CD14-positive monocyte (primary cell): ENCODE data around the gene ATP13A5. TPM values are rescaled to one million over a fixed set of nuclear protein-coding genes. Genes with fewer than 3 reads are reported as not detected.

ENCODE experiments used
- DNase-seq, 3 donors: peaks; one replicate each; pipeline ENCODE4 v3.0.0-alpha.2; 2011 to 2022
- H2AFZ ChIP-seq: 2 replicates; pipeline ENCODE4 v1.6.0; 2012; ENCODE audit warnings: mild to moderate bottlenecking, low read depth, low read length, inconsistent platforms; ENCODE audit not compliant: insufficient read depth, poor library complexity, severe bottlenecking
- H3K27ac ChIP-seq, 2 donors: 1 replicate in 1 of 2; 2 replicates in 1 of 2; pipeline ENCODE4 v1.5.1; 2012 to 2013; ENCODE audit warnings: low read length in 2 of 2, control low read depth in 1 of 2, inconsistent platforms in 1 of 2, low read depth in 1 of 2, mild to moderate bottlenecking in 1 of 2
- H3K27me3 ChIP-seq, 2 donors: one replicate each; pipeline versions ENCODE4 v1.6.0 to v1.6.1; 2011 to 2013; ENCODE audit warnings: low read length in 2 of 2; ENCODE audit not compliant: control insufficient read depth in 2 of 2, insufficient read depth in 2 of 2
- H3K36me3 ChIP-seq, 2 donors: replicated peaks in 1 of 2; 1 replicate in 1 of 2; 2 replicates in 1 of 2; pipeline versions ENCODE4 v1.5.1 to v1.6.1; 2012 to 2013; ENCODE audit warnings: low read length in 2 of 2, control low read depth in 1 of 2, inconsistent platforms in 1 of 2, mild to moderate bottlenecking in 1 of 2; ENCODE audit not compliant: insufficient read depth in 2 of 2, control insufficient read depth in 1 of 2
- H3K4me1 ChIP-seq, 2 donors: 1 replicate in 1 of 2; 2 replicates in 1 of 2; pipeline versions ENCODE4 v1.5.1 to v1.6.1; 2012 to 2013; ENCODE audit warnings: low read length in 2 of 2, control low read depth in 1 of 2, inconsistent platforms in 1 of 2, mild to moderate bottlenecking in 1 of 2, moderate library complexity in 1 of 2; ENCODE audit not compliant: insufficient read depth in 2 of 2, control insufficient read depth in 1 of 2
- H3K4me2 ChIP-seq: replicated peaks from 2 replicates; pipeline ENCODE3; 2012; ENCODE audit warnings: low read length, moderate library complexity, mild to moderate bottlenecking; ENCODE audit not compliant: poor library complexity, severe bottlenecking; ENCODE audit errors: extremely low read depth
- H3K4me3 ChIP-seq, 3 experiments: fragments of 200-600 bp in 1 of 3; sonication (generic) in 1 of 3; replicated peaks in 1 of 3; 1 replicate in 2 of 3; 2 replicates in 1 of 3; pipeline ENCODE4 v1.5.1; 2011 to 2013; ENCODE audit warnings: low read length in 3 of 3, mild to moderate bottlenecking in 3 of 3, control low read depth in 2 of 3, low read depth in 2 of 3, inconsistent platforms in 1 of 3, moderate library complexity in 1 of 3
- H3K79me2 ChIP-seq: 2 replicates; pipeline ENCODE4 v1.6.0; 2012; ENCODE audit warnings: mild to moderate bottlenecking, control low read depth, inconsistent platforms, low read length, moderate library complexity; ENCODE audit not compliant: insufficient read depth
- H3K9ac ChIP-seq: 2 replicates; pipeline ENCODE4 v1.6.0; 2017; ENCODE audit warnings: low read length, mild to moderate bottlenecking; ENCODE audit not compliant: insufficient read depth, poor library complexity, severe bottlenecking
- H3K9me3 ChIP-seq, 2 donors: replicated peaks in 1 of 2; 1 replicate in 1 of 2; 2 replicates in 1 of 2; pipeline versions ENCODE4 v1.5.1 to v1.6.1; 2012 to 2013; ENCODE audit warnings: low read length in 2 of 2, control low read depth in 1 of 2; ENCODE audit not compliant: control insufficient read depth in 1 of 2, insufficient read depth in 1 of 2
- H4K20me1 ChIP-seq: 2 replicates; pipeline ENCODE4 v1.6.0; 2012; ENCODE audit warnings: mild to moderate bottlenecking, low read length, control low read depth, moderate library complexity; ENCODE audit not compliant: insufficient read depth
- H3K27ac Mint-ChIP-seq, 7 donors: one replicate each; pipeline ENCODE4 v1.8.0; 2020; ENCODE audit warnings: mild to moderate bottlenecking in 7 of 7, mixed read lengths in 7 of 7, moderate library complexity in 6 of 7, inconsistent platforms in 2 of 7
- H3K27me3 Mint-ChIP-seq, 3 donors: one replicate each; pipeline ENCODE4 v1.8.0; 2021 to 2022; ENCODE audit warnings: low read depth in 3 of 3, mild to moderate bottlenecking in 3 of 3, mixed read lengths in 3 of 3, moderate library complexity in 3 of 3, inconsistent platforms in 1 of 3
- H3K36me3 Mint-ChIP-seq, 2 donors: one replicate each; pipeline ENCODE4 v1.8.0; 2020; ENCODE audit warnings: mixed read lengths in 2 of 2, inconsistent platforms in 1 of 2, mild to moderate bottlenecking in 1 of 2
- H3K4me1 Mint-ChIP-seq: one replicate; pipeline ENCODE4 v1.8.0; 2020; ENCODE audit warnings: mild to moderate bottlenecking, mixed read lengths
- H3K4me3 Mint-ChIP-seq, 2 donors: one replicate each; pipeline ENCODE4 v1.8.0; 2020; ENCODE audit warnings: mild to moderate bottlenecking in 2 of 2, mixed read lengths in 2 of 2, moderate library complexity in 1 of 2
- H3K9me3 Mint-ChIP-seq, 7 donors: one replicate each; pipeline ENCODE4 v1.8.0; 2020 to 2022; ENCODE audit warnings: mixed read lengths in 7 of 7, mild to moderate bottlenecking in 6 of 7, moderate library complexity in 6 of 7, inconsistent platforms in 2 of 7
- CTCF ChIP-seq: fragments of 200-600 bp; IDR thresholded peaks from one replicate; pipeline ENCODE4 v1.8.0; 2022; ENCODE audit warnings: antibody characterized with exemption, mild to moderate bottlenecking
- WGBS: methylation state at CpG from one replicate; pipeline ENCODE4 v1.1.5; 2013; ENCODE audit warnings: missing lambda C conversion rate; ENCODE audit not compliant: insufficient coverage; 5-methylcytosine and 5-hydroxymethylcytosine counted together
- intact Hi-C, 2 donors: fragments of 100-400 bp; cut with micrococcal nuclease; formaldehyde crosslinking; loops; one replicate each; pipeline versions ENCODE4 v1.15.0 to v1.15.1; 2023
- polyA plus RNA-seq, 3 donors: library from polyadenylated mRNA; depleted of rRNA in 1 of 3; unstranded in 2 of 3; stranded (reverse) in 1 of 3; fragments of 300-500 nt in 2 of 3; fragments of >200 nt in 1 of 3; fragmentation: Illumina TruSeq in 2 of 3; gene quantifications; 1 replicate in 2 of 3; 2 replicates in 1 of 3; pipeline ENCODE4 v1.2.3, GENCODE V29; 2012 to 2021

The ATP13A5 gene
- polyA plus RNA-seq, 3 donors, result not detected

- H3K4me3 ChIP-seq, result no peak overlapping the region
- H4K20me1 ChIP-seq, result no peaks in the 10 kb centered on the region
- Mint-ChIP-seq H3K27me3 (peaks cover 17 to 34% (median 24%) of the 10 kb centered on the region in 3 donors), H3K36me3 (no peaks in the 10 kb centered on the region), H3K9me3 (peaks cover 3 to 16% (median 11%) of the 10 kb centered on the region in 7 donors), H3K4me3 (no peak overlapping the region), H3K27ac (no peak overlapping the region), H3K4me1 (peaks cover 5% of the 10 kb centered on the region)
- H3K79me2 ChIP-seq, result no peaks in the 10 kb centered on the region
- WGBS, result 88% methylated on average over 3 of the region's 3 CpGs
- peaks cover 0 to 19% of the 10 kb centered on the region in 2 donors for H3K9me3 ChIP-seq
- intact Hi-C loops, result no loop called here
- peaks cover 27 to 34% of the 10 kb centered on the region in 2 donors for H3K27me3 ChIP-seq
- H3K9ac ChIP-seq, result no peak overlapping the region
- TF ChIP-seq CTCF, result no peak
- H3K4me1 ChIP-seq, result no peaks in the 10 kb centered on the region
- DNase-seq, result no peak
- no peaks in the 10 kb centered on the region for H3K36me3 ChIP-seq
- H3K4me2 ChIP-seq, result no peak overlapping the region
- no peak overlapping the region for H2AFZ ChIP-seq
- no peak overlapping the region for H3K27ac ChIP-seq
These were observed 135.0 kb downstream of the ATP13A5 start for GRCh38 chr3:193243571-193243970.

GRCh38 chr3:193241716-193242115, 136.8 kb downstream of the ATP13A5 start:
- Histone ChIP-seq H2AFZ (no peak overlapping the region), H3K79me2 (no peaks in the 10 kb centered on the region), H4K20me1 (no peaks in the 10 kb centered on the region), H3K9me3 (peaks cover 0 to 13% of the 10 kb centered on the region in 2 donors), H3K4me1 (no peaks in the 10 kb centered on the region), H3K4me2 (no peak overlapping the region), H3K27ac (no peak overlapping the region), H3K36me3 (no peaks in the 10 kb centered on the region), H3K27me3 (peaks cover 27 to 34% of the 10 kb centered on the region in 2 donors), H3K4me3 (no peak overlapping the region), H3K9ac (no peak overlapping the region)
- peaks cover 17 to 34% (median 24%) of the 10 kb centered on the region in 3 donors for H3K27me3 Mint-ChIP-seq
- H3K27ac Mint-ChIP-seq, result no peak overlapping the region
- 91% methylated on average over 4 of the region's 11 CpGs for WGBS
- intact Hi-C loops, result no loop called here
- DNase-seq, result no peak
- peaks cover 5% of the 10 kb centered on the region for H3K4me1 Mint-ChIP-seq
- no peaks in the 10 kb centered on the region for H3K36me3 Mint-ChIP-seq
- H3K9me3 Mint-ChIP-seq, result peaks cover 0 to 12% (median 4%) of the 10 kb centered on the region in 7 donors
- H3K4me3 Mint-ChIP-seq, result peak overlapping the region in 1 of 2 donors; percentile 80
- no peak for TF ChIP-seq CTCF
